ENCODE measurements around the gene ANLN. TPM values are rescaled to one million over a fixed set of nuclear protein-coding genes. Genes with fewer than 3 reads are reported as not detected.

ANLN gene
- total RNA-seq, 4 donors from 2014 or later = 0.26 to 43.8 (median 2.9) TPM

- no peak for DNase-seq
- H3K9me3 ChIP-seq = no peaks in the 10 kb centered on the region
- H3K27me3 ChIP-seq = no peaks in the 10 kb centered on the region
- H3K36me3 ChIP-seq = no peaks in the 10 kb centered on the region
- H3K4me3 ChIP-seq = no peak overlapping the region
- H3K27ac ChIP-seq = no peak overlapping the region
- TF ChIP-seq, protein P1, sequence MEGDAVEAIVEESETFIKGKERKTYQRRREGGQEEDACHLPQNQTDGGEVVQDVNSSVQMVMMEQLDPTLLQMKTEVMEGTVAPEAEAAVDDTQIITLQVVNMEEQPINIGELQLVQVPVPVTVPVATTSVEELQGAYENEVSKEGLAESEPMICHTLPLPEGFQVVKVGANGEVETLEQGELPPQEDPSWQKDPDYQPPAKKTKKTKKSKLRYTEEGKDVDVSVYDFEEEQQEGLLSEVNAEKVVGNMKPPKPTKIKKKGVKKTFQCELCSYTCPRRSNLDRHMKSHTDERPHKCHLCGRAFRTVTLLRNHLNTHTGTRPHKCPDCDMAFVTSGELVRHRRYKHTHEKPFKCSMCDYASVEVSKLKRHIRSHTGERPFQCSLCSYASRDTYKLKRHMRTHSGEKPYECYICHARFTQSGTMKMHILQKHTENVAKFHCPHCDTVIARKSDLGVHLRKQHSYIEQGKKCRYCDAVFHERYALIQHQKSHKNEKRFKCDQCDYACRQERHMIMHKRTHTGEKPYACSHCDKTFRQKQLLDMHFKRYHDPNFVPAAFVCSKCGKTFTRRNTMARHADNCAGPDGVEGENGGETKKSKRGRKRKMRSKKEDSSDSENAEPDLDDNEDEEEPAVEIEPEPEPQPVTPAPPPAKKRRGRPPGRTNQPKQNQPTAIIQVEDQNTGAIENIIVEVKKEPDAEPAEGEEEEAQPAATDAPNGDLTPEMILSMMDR (IDR thresholded peaks at IDR 0.05) = peak in 1 of 4 experiments; percentile 16
- no peak for TF ChIP-seq POLR2A (IDR thresholded peaks at IDR 0.05)
- intact Hi-C loops (cut with DNase I; ENCODE audit: low total_unique reads) = no loop called here
- no peaks in the 10 kb centered on the region for H3K4me1 ChIP-seq
Measured at GRCh38 chr7:36440880-36441279, 51.2 kb downstream of the ANLN start.

DNA sequence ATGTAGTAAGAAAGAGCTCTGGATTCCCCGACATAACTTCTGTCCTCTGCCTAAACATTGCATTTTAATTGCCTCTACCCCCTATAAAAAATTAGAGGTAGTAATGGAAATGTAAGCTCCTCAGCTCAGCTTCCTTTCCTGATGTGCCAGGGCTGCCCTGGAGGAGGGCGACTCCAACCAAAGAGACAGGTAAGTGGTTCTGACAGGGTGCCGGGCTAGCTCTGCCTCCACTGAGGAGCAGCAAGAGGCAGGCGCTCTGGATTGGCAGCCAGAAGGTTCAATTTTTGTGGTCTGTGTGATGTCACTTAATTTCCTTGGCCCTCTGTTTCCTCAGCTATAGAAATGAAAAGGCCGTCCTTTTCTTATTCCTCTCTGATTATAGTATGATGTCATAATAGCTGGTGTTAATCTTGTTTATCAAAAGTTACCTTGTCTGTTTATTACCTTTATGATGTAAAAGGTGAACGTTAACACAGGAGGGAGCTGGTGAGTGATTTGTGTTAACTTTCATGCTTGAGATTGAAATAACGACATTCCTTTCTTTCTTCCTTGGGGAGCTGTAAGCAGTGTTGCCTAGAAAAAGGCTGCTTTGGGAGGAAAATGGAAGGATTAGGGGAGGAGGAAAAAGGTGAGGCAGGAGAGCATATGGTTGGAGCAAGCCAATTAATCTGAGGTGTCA is 51.8 kb downstream of the ANLN start:
- no peaks in the 10 kb centered on the region for H3K4me1 ChIP-seq
- no peak for DNase-seq
- intact Hi-C loops (cut with DNase I; ENCODE audit: low total_unique reads) = no loop called here
- H3K4me3 ChIP-seq = no peak overlapping the region
- no peaks in the 10 kb centered on the region for H3K36me3 ChIP-seq
- H3K27ac ChIP-seq = no peak overlapping the region
- no peaks in the 10 kb centered on the region for H3K9me3 ChIP-seq
- TF ChIP-seq, protein P1 (IDR thresholded peaks at IDR 0.05) = no peak
- no peak for TF ChIP-seq POLR2A (IDR thresholded peaks at IDR 0.05)
- no peaks in the 10 kb centered on the region for H3K27me3 ChIP-seq

DNA sequence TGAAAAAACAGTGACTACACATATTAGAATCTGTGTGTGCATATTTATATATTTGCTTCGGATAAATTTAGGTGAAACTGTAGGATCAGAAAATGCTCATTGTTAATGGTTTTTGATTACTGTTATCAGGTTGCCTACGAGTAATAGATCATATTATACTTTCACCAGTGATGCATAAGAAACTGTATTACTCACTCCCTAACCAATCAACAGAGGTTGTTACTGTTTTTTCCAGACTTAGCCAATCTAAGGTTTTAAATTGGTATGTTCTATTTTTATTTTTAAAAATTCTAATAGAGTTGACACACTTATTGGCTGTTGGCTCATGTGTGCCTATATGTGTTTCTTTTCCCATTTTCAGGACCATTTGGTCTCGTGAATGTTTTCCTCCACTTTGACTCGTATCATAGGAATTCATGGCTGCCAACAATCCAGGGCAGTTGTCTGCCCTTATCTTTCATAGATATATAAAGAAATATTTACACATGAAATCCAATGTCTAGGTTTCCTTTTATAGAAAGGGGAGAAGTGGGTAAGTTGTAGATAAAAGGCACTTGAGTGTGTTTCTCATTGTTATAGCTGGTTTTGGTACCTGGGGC is 59.2 kb downstream of the ANLN start:
- Histone ChIP-seq H3K27ac (no peak overlapping the region), H3K9me3 (no peaks in the 10 kb centered on the region), H3K27me3 (no peaks in the 10 kb centered on the region), H3K4me1 (no peaks in the 10 kb centered on the region), H3K36me3 (no peaks in the 10 kb centered on the region), H3K4me3 (no peak overlapping the region)
- TF ChIP-seq POLR2A (IDR thresholded peaks at IDR 0.05) = no peak
- TF ChIP-seq, protein P1 (IDR thresholded peaks at IDR 0.05) = no peak
- no peak for DNase-seq
- intact Hi-C loops (cut with DNase I; ENCODE audit: low total_unique reads) = no loop called here

GRCh38 chr7:36449685-36450084 is 60.0 kb downstream of the ANLN start:
- H3K27ac ChIP-seq = no peak overlapping the region
- intact Hi-C loops (cut with DNase I; ENCODE audit: low total_unique reads) = no loop called here
- TF ChIP-seq POLR2A (IDR thresholded peaks at IDR 0.05) = no peak
- TF ChIP-seq, protein P1 (IDR thresholded peaks at IDR 0.05) = no peak
- no peaks in the 10 kb centered on the region for H3K9me3 ChIP-seq
- no peaks in the 10 kb centered on the region for H3K36me3 ChIP-seq
- H3K27me3 ChIP-seq = no peaks in the 10 kb centered on the region
- no peak for DNase-seq
- H3K4me3 ChIP-seq = no peak overlapping the region
- H3K4me1 ChIP-seq = no peaks in the 10 kb centered on the region

DNA sequence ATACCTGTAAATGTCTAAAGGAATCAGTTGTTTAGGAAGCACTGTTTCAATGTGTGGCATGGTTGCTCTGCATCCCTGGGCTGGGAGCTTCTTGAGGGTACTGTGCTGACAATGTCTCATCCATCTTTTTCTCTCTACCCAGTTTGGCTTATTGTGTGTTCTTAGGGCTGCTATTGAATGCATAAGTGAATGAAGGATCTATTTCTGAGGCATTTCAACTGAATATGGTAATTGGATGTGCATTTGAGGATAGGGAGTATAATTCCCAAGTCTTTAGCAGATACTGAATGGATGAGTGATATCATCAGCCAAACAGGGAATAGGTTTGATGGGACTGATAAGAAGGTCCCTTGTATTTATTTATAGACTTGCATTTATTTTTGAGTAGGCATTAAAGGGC is 64.1 kb downstream of the ANLN start:
- no peak overlapping the region for H3K4me3 ChIP-seq
- H3K4me1 ChIP-seq = no peaks in the 10 kb centered on the region
- intact Hi-C loops (cut with DNase I; ENCODE audit: low total_unique reads) = no loop called here
- no peaks in the 10 kb centered on the region for H3K27me3 ChIP-seq
- no peak for DNase-seq
- no peaks in the 10 kb centered on the region for H3K9me3 ChIP-seq
- no peaks in the 10 kb centered on the region for H3K36me3 ChIP-seq
- H3K27ac ChIP-seq = no peak overlapping the region
- no peak for TF ChIP-seq POLR2A (IDR thresholded peaks at IDR 0.05)
- TF ChIP-seq, protein P1 (IDR thresholded peaks at IDR 0.05) = no peak
